ENCODE measurements around the gene FAM181A.

The FAM181A gene

DNA sequence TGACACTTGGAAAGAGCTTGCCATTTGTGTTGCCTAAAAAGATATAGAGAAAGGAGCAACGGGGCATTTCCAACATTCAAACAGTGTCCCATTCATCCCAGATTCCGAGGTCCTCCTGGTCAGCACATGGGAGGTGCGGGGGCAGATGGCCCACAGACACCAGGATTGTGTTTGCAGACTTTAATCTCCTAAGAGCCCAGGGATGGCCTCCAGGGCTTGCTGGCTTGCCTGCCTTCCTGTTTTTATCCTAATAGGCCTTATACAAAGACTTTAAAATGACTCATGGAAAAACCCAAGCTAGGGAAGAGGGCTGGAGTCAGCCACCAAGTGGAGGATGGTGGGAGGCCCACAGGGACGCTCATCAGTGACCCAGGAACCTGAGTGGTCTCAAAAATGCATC lies 21.5 kb upstream of the FAM181A start:
- no peak for DNase-seq

DNA sequence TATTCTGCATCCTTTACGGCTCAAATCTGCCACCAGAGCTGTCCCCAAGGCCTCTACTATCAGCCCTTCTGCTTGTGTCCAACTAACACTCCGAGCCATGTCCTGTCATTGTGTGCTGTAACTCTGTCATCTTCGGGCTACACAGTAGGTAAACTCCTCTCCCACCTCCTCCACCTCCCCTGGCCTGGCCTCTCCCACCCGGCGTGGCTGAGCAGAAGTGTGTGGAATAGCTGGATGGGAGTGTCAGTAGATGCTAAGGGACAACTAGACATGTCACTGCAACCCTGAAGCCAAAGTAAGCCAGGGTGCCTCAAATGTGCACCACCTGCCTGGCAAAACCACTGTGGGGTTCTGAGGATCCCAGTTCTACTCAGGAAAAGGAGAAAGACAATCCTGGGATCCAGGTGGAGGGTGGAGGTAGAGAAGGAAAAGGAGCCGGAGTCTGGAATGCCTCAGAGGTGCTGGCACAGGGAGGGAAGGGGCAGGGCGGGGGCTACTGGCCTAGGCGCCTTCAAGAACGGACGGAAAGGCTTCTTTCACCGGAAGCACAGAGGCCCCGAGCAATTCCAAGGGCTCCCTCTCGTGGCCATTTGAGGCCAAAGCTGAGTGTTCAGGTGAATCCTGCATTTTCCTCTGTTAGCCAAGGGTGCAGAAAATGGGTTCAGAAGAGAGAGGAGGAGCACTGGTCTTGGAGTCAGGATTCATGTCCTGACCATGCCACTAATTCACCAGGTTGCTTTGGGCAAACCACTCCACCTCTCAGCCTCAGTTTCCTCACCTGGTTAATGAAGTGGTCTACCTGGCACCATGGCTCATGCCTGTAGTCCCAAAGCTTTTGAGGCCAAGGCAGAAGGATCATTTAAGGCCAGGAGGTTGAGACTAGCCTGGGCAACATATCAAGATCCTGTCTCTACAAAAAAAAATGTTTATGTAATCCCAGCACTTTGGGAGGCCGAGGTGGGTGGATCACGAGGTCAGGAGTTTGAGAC lies 20.5 kb upstream of the FAM181A start:
- peak; percentile 49 for DNase-seq

DNA sequence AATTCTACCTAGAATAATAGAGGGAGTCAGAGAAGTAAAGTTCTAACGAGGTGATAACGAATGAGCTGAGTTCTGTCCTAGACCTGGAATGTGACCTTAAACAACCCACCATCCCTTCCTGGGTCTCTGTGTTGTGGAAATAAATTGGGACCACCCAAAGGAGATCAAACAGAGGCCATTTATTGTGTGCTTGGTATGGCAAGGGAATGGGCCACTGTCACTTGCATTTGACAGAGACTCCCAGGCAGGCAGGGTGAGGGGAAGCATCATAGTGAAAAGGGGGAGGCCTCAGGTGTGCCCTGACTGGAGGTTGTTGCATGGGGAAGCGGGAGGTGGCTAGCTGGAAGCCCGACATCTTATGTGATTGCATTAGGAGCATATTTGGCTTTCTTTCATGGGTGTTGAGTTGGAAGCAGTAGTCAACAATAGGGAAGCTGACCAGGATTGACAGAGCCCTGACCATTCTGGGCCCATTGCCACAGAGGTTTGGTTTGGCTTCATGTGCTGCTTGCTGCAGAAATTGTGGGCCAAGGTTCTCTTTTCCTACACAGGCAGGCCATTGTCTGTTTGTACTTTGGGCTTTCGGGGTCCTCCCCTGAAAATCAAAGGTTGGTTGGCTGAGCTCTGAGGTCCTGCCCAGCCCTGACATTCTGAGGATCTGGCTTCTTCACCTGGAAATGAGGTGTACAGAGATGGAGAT lies 17.6 kb upstream of the FAM181A start:
- DNase-seq = no peak

DNA sequence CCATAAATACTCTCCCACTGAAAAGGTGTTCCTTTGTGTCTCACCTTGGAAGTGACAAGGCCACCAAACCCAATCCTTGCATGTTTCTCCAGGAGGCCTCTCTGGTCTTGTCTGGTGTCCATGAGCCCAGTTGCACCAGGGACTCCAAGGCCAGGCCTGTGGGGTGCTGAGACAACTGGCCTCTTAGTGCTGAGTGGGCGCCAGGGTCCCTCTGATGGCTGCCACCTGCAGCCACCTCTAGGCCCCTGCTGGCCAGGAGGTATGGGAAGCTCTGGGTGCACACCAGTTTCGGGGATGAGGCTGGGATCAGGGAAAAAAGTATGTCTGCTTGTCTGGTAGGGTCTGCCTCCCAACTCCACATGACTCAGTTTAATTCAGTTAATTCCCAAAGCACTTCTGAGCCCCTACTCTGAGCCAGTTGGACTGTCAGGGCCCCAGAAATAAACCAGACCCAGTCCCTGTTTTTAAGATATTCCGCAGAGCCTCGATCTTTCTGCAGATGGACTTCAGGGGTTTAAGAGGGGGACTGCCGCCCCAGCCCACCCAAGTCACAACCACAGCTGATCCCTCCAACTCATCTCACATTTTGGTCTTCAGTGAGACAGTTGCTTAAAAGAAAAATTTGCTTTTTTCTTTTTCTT lies 15.0 kb upstream of the FAM181A start:
- DNase-seq = no peak

DNA sequence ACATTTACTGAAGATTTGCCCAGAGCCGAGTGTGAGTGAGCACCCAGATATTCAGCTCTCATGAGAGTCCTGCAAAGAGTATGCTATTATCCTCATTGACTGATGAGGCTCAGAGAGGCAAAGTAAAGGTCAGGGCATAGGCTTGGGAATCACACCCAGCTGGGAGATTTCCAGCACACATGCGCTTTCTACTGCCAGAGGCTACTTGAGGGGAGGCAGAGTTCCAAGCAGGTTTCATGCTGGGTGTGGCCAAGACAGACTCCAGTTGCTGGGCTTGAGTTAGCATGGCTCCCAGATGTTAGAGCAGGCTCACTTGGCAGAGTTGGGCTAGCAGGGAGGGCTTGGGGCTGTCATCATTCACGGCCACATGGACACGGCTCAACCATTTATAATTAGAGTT lies 14.4 kb upstream of the FAM181A start:
- DNase-seq = no peak

DNA sequence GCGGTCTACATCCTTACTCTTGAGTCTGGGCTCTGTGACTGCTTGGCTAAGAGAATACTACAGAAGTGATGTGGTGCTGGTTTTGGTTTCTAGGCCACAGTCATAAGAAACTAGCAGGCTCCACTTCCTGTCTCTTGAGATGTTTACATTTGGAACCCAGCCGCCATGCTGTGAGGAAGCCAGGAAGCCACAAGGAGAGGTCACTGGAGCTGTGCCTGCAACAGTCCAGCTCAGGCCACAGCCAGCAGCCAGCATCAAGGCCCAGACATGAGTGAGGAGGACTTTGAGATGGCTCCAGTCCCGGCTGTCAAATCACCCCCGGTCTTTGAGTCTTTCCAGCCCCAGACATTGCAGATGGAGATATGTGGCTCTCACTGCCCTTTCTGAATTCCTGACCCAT lies 12.9 kb upstream of the FAM181A start:
- no peak for DNase-seq

DNA sequence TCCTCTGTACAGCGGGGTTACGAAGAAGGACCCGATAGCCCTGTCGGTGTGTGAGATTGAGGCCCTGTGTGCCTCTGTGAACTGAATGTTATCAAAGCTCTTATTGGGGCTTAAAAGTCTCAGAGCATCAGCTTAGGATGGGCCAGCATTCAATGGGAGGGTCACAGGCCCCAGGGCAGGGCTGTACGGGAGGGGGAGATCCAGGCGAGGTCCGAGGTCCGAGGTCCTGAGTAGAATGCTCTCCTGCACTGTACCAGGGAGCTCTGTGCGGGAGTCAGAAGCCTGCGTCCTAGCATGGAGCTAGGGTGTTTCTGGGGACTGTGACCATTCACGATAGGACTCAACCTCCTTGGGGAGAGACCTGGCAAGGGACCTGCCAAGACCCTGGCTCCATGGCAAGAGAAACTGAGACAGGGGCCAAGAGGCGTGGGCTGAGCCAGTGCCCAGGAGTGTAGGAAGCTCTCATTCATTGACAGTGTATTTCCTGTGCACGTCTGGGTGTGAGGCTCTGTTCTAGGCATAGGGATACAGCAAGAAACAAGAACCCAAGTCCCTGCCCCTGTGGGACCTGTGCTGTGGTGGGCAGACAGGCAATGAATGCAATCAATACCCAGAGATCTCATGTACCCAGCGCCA lies 12.0 kb upstream of the FAM181A start:
- no peak for DNase-seq

DNA sequence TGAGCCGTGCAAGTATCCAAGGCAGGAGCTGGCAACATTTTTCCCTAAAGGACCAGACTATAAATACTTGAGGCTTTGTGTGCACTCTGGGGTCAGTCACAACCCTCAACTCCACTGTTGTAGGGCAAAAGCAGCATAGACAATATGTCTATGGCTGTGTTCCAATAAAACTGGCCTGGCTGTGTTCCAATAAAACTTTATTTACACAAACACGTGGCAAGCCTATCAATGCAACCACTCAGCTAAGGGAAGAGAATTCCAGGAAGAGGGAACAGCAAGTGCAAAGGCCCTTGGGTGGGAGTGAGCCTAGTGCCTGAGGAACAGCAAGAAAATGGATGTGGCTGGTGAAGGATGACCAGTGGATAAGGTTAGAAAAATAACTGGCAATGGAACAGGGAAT lies 11.3 kb upstream of the FAM181A start:
- DNase-seq = no peak

DNA sequence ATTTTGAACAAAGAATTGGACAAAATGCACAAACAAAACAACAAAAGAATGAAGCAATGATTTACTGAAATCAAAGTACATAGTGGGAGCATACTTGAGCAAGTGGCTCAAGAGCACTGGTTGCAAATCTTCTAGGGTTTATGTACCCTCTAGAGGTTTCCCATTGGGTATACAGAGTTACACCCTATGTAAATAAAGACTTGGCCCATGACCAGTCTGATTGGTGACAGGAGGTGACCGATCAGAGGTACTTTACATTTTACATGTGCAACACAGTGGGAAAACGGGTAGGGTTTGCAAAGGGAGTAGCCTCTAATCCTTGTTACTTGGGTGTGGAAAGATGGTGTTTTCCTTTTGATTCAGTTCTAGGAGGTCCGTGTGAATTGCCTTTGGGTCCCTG lies 10.6 kb upstream of the FAM181A start:
- DNase-seq = no peak

DNA sequence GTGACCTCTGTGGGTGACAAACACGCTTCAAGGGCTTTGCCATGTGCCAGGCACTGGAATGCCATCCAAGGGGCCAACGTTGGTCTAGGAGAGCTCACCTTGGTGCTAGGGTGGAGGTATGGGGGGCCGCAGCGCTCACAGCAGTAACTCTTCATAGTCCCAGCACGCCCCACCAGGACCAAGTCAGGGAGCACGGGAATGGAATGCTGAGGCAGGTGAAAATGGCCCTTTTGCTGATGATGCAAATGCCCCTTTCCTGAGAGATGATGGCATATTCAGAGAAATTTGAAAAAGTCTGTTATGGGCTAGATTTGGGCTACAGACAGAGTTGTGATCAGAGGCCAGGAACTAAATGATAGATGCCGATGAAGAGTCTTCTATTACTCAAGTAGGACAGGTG lies 10.0 kb upstream of the FAM181A start:
- no peak for DNase-seq

DNA sequence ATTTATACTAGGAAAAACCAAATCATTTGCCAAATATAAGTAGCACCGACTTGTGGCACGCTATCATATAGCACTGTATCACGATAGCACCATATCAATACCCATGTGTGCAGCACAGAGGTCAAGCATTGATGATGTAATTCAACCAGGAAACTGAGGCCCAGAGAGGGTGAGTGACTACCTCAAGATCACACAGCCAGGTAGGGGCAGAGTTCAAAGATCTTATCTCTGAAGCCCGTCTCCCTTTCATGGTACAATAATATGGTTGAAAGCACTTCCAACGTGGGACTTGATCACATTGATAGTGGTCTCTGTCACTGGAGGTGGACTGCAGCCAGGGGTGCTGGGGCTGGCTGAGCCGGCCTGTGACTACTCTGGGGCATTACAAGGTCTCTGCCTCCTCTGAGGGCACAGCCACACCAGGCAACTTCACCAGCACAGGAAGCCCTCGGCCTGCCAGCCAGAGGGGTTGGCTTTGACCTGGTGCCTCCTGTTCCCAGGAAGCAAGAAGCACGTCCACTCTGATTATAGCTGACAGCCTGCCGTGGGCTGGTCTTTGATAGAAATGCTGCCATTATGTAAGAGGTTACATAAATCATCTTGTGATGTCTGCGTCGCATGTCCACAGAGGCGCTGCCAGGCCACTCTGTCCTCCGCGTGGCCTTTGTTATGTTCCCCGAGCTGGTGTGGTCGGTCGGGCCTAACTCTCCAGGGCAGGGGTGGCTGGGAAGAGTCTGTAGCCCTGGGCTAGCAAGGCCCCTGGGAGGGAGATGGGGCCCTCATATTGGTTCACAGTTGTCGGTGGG lies 5.9 kb upstream of the FAM181A start:
- no peak for DNase-seq

DNA sequence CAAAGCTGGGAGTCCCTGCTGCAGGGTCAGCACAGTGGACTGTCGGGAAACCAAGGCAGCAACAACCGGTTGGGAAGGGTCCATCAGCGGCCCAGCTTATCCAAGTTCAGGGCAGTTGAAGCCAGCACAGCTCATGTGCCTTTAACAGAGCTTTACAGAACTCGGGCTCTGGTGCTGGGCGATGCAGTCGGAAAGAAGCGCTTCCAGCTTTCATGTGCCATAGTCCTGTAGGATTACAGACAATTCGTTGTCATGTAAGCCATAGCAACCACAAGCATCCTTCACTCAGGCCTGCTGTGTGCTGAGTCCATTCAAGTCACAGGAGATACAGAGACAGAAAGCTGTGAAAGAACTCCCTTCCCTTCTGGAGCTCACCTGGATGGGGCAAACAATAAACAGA lies 3.5 kb upstream of the FAM181A start:
- no peak for DNase-seq

DNA sequence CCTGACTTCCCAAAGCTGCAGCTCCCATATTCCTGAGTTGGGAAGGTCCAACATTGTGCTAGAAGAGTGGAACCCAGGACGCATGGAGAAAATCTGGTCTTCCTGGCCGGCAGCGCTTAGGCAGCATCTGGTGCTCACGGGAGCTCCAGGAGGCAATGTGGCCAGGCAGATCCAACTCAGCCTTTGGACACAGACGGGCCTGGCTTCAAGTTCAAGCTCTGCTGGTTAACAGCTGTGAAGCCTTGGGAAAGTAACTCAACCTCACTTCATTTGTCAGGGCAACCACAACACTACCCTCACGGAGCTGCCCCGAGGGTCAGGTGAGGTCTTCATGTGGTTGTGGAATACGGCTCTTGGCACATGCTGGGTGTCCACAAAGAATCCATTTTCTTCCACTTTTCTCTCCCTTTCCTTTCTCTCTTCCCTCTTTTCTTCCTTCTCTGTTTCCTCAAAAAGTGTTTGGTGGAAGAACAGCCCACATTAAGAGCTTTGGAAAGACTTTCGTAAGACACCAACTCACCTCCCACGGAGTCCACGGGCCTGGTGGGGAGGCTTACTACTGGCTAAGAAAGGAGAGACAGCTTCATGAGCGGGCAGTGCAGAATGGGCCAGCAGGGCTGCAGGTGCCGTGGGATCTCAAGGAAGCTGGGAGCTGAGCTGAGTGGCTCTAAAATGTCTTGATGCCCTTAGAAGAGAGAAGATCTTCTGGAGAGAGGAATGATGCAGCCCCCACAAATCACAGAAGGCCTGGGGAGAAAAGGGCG lies 2.4 kb upstream of the FAM181A start:
- no peak for DNase-seq

DNA sequence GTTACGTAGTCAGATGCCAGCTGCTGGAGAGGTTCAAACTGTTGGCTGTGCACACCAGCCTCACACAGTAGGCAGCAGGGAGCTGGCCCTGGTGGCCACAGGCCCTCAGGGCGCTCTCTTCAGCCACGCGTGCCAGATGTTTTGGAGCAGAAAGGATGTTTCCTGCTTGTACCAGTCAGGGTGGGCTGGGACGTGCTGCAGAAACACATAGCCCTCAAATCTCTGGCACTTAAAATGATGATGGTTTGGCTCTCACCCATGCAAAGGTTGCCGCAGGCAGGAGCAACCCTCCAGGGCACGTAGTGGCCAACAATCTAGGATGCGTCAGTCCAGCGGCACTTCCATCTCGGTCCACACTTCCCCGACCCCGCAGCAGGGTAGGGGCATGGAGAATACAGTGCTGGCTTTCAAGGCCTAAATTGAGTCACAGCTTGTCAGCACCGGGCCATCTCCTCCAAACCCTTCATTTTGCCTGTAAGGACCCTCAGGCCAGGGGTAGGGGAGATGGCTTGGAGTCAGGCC lies 1.7 kb upstream of the FAM181A start:
- DNase-seq = no peak

DNA sequence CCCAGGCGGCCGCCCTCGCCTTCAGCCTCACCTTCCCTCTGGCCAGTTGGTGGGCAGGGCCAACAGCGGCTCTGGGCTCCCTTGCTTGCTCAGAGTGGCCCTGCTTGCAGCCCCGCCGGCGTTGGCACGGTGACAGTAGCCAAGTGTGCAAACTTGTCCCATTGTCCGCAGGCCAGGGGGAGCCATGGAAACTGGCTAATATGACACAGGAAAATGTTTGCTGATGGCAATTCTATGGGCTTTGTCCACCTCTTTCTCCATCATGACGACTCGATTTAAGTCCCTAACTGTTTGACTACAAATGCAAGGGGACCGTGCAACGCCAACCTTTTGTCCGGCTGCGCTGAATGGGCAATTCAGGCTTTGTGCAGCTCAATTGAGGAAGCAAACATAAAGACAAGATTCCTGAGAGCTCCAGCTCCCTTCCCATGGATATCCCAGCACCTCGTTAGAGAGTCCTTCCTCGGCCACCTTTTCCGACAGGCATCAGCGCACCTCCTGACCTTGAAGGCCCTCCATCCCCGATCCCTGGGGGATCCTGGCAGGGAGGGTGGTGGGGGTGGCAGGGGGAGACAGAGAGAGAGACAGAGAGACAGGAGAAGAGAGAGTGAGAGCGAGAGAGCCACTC lies 785 bp upstream of the FAM181A start:
- no peak for DNase-seq

DNA sequence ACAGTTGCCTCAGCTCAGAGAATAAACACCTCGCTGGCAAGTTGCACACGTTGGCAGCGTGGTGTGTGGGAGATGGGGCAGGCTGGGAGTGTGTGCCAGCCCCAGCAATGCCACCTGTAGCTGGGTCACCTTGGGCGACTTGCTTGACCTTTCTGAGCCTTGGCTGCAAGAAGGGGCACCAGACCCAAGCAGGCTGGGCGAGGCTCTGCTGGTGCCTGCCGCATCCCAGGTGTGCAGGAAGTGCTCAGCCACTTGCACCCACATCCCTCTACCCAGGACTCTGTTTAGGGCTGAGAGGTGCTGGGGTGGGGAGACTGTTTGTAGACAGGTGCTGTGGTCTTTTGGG lies 629 bp downstream of the FAM181A start:
- DNase-seq = no peak

DNA sequence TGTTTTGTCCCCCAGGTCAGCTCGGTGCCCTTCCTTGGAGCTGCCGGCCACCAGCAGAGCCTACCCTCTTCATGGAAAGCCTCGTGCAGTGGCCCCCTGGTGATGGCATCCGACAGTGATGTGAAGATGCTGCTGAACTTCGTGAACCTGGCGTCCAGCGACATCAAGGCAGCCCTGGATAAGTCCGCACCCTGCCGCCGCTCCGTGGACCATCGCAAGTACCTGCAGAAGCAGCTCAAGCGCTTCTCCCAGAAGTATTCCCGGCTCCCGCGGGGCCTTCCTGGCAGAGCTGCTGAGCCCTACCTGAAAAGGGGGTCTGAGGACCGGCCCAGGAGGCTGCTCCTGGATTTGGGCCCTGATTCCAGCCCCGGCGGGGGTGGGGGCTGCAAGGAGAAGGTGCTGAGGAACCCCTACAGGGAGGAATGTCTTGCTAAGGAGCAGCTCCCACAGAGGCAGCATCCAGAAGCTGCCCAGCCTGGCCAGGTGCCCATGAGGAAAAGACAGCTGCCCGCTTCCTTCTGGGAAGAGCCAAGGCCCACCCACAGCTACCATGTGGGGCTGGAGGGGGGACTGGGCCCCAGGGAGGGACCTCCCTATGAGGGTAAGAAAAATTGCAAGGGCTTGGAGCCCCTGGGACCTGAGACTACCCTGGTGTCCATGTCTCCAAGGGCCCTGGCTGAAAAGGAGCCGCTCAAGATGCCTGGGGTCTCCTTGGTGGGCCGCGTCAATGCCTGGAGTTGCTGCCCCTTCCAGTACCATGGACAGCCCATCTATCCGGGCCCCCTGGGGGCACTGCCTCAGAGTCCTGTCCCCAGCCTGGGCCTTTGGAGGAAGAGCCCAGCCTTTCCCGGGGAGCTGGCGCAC lies 1.3 kb downstream of the FAM181A start:
- no peak for DNase-seq

DNA sequence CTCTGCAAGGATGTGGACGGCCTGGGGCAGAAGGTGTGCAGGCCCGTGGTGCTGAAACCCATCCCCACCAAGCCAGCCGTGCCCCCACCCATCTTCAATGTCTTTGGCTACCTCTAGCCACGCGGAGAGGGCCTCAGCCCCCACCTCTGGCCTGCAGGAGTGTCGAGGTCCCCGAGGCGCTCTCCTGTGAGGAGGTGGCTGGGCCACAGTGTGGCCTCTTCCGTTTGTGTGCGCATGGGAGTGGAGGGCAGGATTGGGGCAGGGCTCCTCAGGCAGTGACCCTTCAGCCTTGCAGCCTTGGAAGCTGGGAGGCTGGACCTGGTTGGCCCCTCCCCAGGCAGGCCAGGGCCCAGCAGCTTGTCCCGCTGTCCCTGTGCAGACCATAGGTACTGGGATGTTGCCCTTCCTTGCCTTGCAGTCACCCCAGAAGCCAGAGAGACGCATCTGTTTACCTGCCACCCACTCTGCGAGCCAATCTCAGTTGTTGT lies 1.9 kb downstream of the FAM181A start:
- DNase-seq = no peak

DNA sequence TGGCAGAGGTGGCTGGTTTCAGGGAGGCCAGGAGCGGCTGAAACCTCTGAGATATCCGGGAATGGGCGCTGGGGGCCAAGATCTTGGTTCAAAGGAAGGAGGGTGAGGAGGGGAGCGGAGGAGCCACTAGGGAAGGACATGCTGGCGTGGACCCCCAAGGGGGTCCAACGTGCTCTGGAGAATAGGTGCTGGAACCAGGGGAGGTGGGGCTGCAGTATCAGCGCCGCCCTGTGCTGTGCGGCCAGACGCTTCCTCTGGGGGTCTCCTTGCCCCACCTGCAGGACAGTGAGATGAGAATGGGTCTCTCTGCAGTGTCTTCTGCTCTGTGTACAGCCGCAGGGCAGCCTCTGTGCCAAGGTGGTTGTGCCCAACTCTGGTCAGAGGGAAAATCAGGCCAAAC lies 2.5 kb downstream of the FAM181A start:
- DNase-seq = no peak

Data from CD4-positive, alpha-beta T cell treated with Interleukin-4 for 4 hours (primary cell).